ENCODE data around the gene HYAL1. TPM values are rescaled to one million over a fixed set of nuclear protein-coding genes. Genes with fewer than 3 reads are reported as not detected.

HYAL1 gene
- total RNA-seq, 1 experiment from 2014 or later: 0.37 TPM

GRCh38 chr3:50327943-50328691, 24.7 kb upstream of the HYAL1 start, which contains the start of gene TUSC2:
TUSC2 (minus strand) TSS chr3:50328223; CDS start chr3:50328099, 124 bp downstream.
- CTCF ChIA-PET: interaction anchor here (0.6 to 1.3 kb wide), 2 partner anchors 9 to 526 kb away, joined by 3 to 4 read pairs; no protein-coding TSS in a partner anchor
- POLR2A ChIA-PET (ENCODE audit: low non-redundant PET): interaction anchor here (0.6 to 1.2 kb wide), 4 partner anchors 9 to 29 kb away, joined by 3 to 27 read pairs (median 4); partner anchors contain the start of genes HYAL3 and NAA80
- Histone ChIP-seq H3K27me3 (replicated peaks; ENCODE audit: insufficient read depth, low read depth, low read length, poor library complexity) (no peaks in the 10 kb centered on the region), H3K27ac (ENCODE audit: low read depth, low read length, poor library complexity, severe bottlenecking) (peak within 1 kb of the TSS; percentile 76), H3K4me3 (ENCODE audit: low read depth, low read length, poor library complexity, severe bottlenecking) (peak within 1 kb of the TSS; percentile 76), H3K9me3 (ENCODE audit: low read depth, low read length, poor library complexity, severe bottlenecking) (no peaks in the 10 kb centered on the region), H3K36me3 (ENCODE audit: insufficient read depth, low read length, poor library complexity, severe bottlenecking) (peaks cover 16% of the 10 kb centered on the region), H3K4me1 (ENCODE audit: insufficient read depth, low read length, poor library complexity, severe bottlenecking) (no peaks in the 10 kb centered on the region)
- no TSS peak for BruUV-seq (replicated peaks)
- DNase-seq (ENCODE audit: low spot score): peak; percentile 95
- intact Hi-C loops (cut with micrococcal nuclease; ENCODE audit: unreplicated experiment): no loop called here
- TF ChIP-seq, protein P1, sequence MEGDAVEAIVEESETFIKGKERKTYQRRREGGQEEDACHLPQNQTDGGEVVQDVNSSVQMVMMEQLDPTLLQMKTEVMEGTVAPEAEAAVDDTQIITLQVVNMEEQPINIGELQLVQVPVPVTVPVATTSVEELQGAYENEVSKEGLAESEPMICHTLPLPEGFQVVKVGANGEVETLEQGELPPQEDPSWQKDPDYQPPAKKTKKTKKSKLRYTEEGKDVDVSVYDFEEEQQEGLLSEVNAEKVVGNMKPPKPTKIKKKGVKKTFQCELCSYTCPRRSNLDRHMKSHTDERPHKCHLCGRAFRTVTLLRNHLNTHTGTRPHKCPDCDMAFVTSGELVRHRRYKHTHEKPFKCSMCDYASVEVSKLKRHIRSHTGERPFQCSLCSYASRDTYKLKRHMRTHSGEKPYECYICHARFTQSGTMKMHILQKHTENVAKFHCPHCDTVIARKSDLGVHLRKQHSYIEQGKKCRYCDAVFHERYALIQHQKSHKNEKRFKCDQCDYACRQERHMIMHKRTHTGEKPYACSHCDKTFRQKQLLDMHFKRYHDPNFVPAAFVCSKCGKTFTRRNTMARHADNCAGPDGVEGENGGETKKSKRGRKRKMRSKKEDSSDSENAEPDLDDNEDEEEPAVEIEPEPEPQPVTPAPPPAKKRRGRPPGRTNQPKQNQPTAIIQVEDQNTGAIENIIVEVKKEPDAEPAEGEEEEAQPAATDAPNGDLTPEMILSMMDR (conservative IDR thresholded peaks at IDR 0.05; ENCODE audit: low read depth, low read length): no peak
- no peak for TF ChIP-seq EZH2 (IDR thresholded peaks at IDR 0.05; ENCODE audit: borderline replicate concordance, low read depth, low read length, poor library complexity, severe bottlenecking)

- CTCF ChIA-PET: no interaction called here
- peaks cover 16% of the 10 kb centered on the region for H3K36me3 ChIP-seq (ENCODE audit: insufficient read depth, low read length, poor library complexity, severe bottlenecking)
- H3K27ac ChIP-seq (ENCODE audit: low read depth, low read length, poor library complexity, severe bottlenecking): no peak overlapping the region
- peak overlapping the region; percentile 76 for H3K4me3 ChIP-seq (ENCODE audit: low read depth, low read length, poor library complexity, severe bottlenecking)
- no peaks in the 10 kb centered on the region for H3K27me3 ChIP-seq (replicated peaks; ENCODE audit: insufficient read depth, low read depth, low read length, poor library complexity)
- POLR2A ChIA-PET (ENCODE audit: low non-redundant PET): no interaction called here
- H3K9me3 ChIP-seq (ENCODE audit: low read depth, low read length, poor library complexity, severe bottlenecking): no peaks in the 10 kb centered on the region
- DNase-seq (ENCODE audit: low spot score): no peak
- intact Hi-C loops (cut with micrococcal nuclease; ENCODE audit: unreplicated experiment): no loop called here
- no TSS peak for BruUV-seq (replicated peaks)
- no peaks in the 10 kb centered on the region for H3K4me1 ChIP-seq (ENCODE audit: insufficient read depth, low read length, poor library complexity, severe bottlenecking)
- TF ChIP-seq, protein P1 (conservative IDR thresholded peaks at IDR 0.05; ENCODE audit: low read depth, low read length): no peak
- TF ChIP-seq EZH2 (IDR thresholded peaks at IDR 0.05; ENCODE audit: borderline replicate concordance, low read depth, low read length, poor library complexity, severe bottlenecking): no peak
Measured at GRCh38 chr3:50327129-50327528, 23.8 kb upstream of the HYAL1 start.

- Histone ChIP-seq H3K27me3 (replicated peaks; ENCODE audit: insufficient read depth, low read depth, low read length, poor library complexity) (no peaks in the 10 kb centered on the region), H3K4me3 (ENCODE audit: low read depth, low read length, poor library complexity, severe bottlenecking) (no peak overlapping the region), H3K4me1 (ENCODE audit: insufficient read depth, low read length, poor library complexity, severe bottlenecking) (peaks cover 3% of the 10 kb centered on the region), H3K36me3 (ENCODE audit: insufficient read depth, low read length, poor library complexity, severe bottlenecking) (peaks cover 7% of the 10 kb centered on the region), H3K27ac (ENCODE audit: low read depth, low read length, poor library complexity, severe bottlenecking) (no peak overlapping the region), H3K9me3 (ENCODE audit: low read depth, low read length, poor library complexity, severe bottlenecking) (no peaks in the 10 kb centered on the region)
- ChIA-PET CTCF (no interaction called here), POLR2A (ENCODE audit: low non-redundant PET) (no interaction called here)
- no TSS peak for BruUV-seq (replicated peaks)
- intact Hi-C loops (cut with micrococcal nuclease; ENCODE audit: unreplicated experiment): no loop called here
- TF ChIP-seq, protein P1 (conservative IDR thresholded peaks at IDR 0.05; ENCODE audit: low read depth, low read length): no peak
- no peak for TF ChIP-seq EZH2 (IDR thresholded peaks at IDR 0.05; ENCODE audit: borderline replicate concordance, low read depth, low read length, poor library complexity, severe bottlenecking)
- DNase-seq (ENCODE audit: low spot score): no peak
Measured at GRCh38 chr3:50326182-50326541, 22.8 kb upstream of the HYAL1 start.

All from A673 (cell line).